ENCODE data around the gene POLH. TPM values are rescaled to one million over a fixed set of nuclear protein-coding genes. Genes with fewer than 3 reads are reported as not detected.

Gene POLH
- total RNA-seq, 1 donor = 26.4 TPM

DNA sequence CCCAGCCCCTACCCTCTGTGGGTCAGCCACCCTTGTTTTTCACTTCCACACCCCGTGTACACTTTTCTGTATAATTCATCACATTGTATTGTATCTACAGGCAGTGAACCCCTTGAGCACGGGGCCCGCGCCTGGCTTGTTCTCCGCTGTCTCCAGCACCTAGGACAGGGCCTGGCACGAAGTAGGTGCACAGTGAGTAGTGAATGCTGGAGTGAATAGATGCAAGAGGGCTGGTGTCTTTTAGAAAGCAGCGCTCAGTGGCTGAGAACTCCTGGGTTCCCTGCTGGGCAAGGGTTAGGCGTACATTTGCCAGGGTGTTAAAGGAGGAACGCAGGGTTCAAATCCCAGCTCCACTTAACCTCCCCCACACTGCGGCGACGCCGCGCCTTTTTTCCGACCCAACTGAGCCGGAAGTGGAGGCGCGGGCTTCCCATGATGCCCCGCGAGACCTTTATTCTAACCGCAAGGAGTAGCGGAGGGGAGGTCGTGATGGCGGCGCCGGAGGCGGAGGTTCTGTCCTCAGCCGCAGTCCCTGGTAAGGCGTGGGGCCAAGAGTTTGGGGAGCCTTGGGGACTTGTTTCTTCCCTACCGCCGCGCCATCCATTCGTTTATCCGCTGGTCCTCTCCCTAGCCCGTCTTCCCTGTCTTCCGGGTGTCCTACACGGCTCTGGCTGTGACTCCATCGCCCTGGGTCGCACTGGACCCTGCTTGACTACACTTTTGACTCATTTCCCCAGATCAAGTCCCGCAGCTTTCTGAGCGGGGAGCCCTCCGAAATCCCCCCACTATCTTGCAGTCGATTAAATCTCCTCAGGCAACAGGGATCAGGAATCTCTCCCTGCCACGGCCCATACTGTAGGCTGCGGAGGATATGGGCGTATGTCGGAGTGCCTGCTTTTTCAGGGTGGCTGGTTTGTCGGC, 59.7 kb downstream of the POLH start, which contains the start of gene MAD2L1BP:
TSS of gene MAD2L1BP (plus strand) at position 454 of the 921 bp plus-strand sequence. CDS start at position 490, 36 bp downstream.
- peak; percentile 91 for DNase-seq (ENCODE audit: insufficient read length, low spot score, missing footprints)
- Histone ChIP-seq H3K4me3 (ENCODE audit: insufficient read depth, low read length) (peak within 1 kb of the TSS; percentile 79), H3K27me3 (ENCODE audit: insufficient read depth, low read length) (no peaks in the 10 kb centered on the region), H3K79me2 (ENCODE audit: insufficient read depth, low read length) (peaks cover 48% of the 10 kb centered on the region), H3K4me2 (ENCODE audit: insufficient read depth, low read length) (peak within 1 kb of the TSS; percentile 94), H4K20me1 (ENCODE audit: insufficient read depth, low read length) (peaks cover 16% of the 10 kb centered on the region), H2AFZ (ENCODE audit: low read length) (peak within 1 kb of the TSS; percentile 96), H3K27ac (ENCODE audit: low read depth, low read length) (peak within 1 kb of the TSS; percentile 66), H3K4me1 (ENCODE audit: insufficient read depth, low read length) (peaks cover 7% of the 10 kb centered on the region), H3K9me3 (ENCODE audit: low read depth, low read length) (no peaks in the 10 kb centered on the region), H3K36me3 (ENCODE audit: insufficient read depth, low read length) (peaks cover 23% of the 10 kb centered on the region)
- TF ChIP-seq, protein P1, sequence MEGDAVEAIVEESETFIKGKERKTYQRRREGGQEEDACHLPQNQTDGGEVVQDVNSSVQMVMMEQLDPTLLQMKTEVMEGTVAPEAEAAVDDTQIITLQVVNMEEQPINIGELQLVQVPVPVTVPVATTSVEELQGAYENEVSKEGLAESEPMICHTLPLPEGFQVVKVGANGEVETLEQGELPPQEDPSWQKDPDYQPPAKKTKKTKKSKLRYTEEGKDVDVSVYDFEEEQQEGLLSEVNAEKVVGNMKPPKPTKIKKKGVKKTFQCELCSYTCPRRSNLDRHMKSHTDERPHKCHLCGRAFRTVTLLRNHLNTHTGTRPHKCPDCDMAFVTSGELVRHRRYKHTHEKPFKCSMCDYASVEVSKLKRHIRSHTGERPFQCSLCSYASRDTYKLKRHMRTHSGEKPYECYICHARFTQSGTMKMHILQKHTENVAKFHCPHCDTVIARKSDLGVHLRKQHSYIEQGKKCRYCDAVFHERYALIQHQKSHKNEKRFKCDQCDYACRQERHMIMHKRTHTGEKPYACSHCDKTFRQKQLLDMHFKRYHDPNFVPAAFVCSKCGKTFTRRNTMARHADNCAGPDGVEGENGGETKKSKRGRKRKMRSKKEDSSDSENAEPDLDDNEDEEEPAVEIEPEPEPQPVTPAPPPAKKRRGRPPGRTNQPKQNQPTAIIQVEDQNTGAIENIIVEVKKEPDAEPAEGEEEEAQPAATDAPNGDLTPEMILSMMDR (IDR thresholded peaks at IDR 0.05; ENCODE audit: extremely low read depth, low read depth, low read length) = no peak

GRCh38 chr6:43636308-43636659, 60.3 kb downstream of the POLH start:
- H4K20me1 ChIP-seq (ENCODE audit: insufficient read depth, low read length) = peaks cover 19% of the 10 kb centered on the region
- H3K79me2 ChIP-seq (ENCODE audit: insufficient read depth, low read length) = peaks cover 48% of the 10 kb centered on the region
- H2AFZ ChIP-seq (ENCODE audit: low read length) = peak overlapping the region; percentile 96
- TF ChIP-seq, protein P1 (IDR thresholded peaks at IDR 0.05; ENCODE audit: extremely low read depth, low read depth, low read length) = no peak
- H3K4me2 ChIP-seq (ENCODE audit: insufficient read depth, low read length) = peak overlapping the region; percentile 94
- peak overlapping the region; percentile 79 for H3K4me3 ChIP-seq (ENCODE audit: insufficient read depth, low read length)
- H3K27me3 ChIP-seq (ENCODE audit: insufficient read depth, low read length) = no peaks in the 10 kb centered on the region
- DNase-seq (ENCODE audit: insufficient read length, low spot score, missing footprints) = no peak
- peaks cover 7% of the 10 kb centered on the region for H3K4me1 ChIP-seq (ENCODE audit: insufficient read depth, low read length)
- H3K9me3 ChIP-seq (ENCODE audit: low read depth, low read length) = no peaks in the 10 kb centered on the region
- peaks cover 27% of the 10 kb centered on the region for H3K36me3 ChIP-seq (ENCODE audit: insufficient read depth, low read length)
- peak overlapping the region; percentile 66 for H3K27ac ChIP-seq (ENCODE audit: low read depth, low read length)

GRCh38 chr6:43639984-43640800, 64.2 kb downstream of the POLH start:
- Histone ChIP-seq H3K27me3 (ENCODE audit: insufficient read depth, low read length) (no peaks in the 10 kb centered on the region), H3K4me2 (ENCODE audit: insufficient read depth, low read length) (no peak overlapping the region), H4K20me1 (ENCODE audit: insufficient read depth, low read length) (peaks cover 22% of the 10 kb centered on the region), H3K36me3 (ENCODE audit: insufficient read depth, low read length) (peaks cover 32% of the 10 kb centered on the region), H3K27ac (ENCODE audit: low read depth, low read length) (no peak overlapping the region), H3K9me3 (ENCODE audit: low read depth, low read length) (no peaks in the 10 kb centered on the region), H3K4me3 (ENCODE audit: insufficient read depth, low read length) (no peak overlapping the region), H2AFZ (ENCODE audit: low read length) (no peak overlapping the region), H3K4me1 (ENCODE audit: insufficient read depth, low read length) (peaks cover 7% of the 10 kb centered on the region), H3K79me2 (ENCODE audit: insufficient read depth, low read length) (peaks cover 50% of the 10 kb centered on the region)
- DNase-seq (ENCODE audit: insufficient read length, low spot score, missing footprints) = no peak
- TF ChIP-seq, protein P1 (IDR thresholded peaks at IDR 0.05; ENCODE audit: extremely low read depth, low read depth, low read length) = no peak

All from osteoblast (primary cell).